Activated CD8-positive, alpha-beta memory T cell treated with anti-CD3 and anti-CD28 coated beads, Interleukin-2, amount 50 U/mL, for 1 hour (primary cell): ENCODE results near the gene LRRC56.

Experiments used
- DNase-seq: peaks from one replicate; pipeline ENCODE4 v3.0.0-alpha.2; 2020; ENCODE audit errors: extremely low read depth

Gene LRRC56

DNA sequence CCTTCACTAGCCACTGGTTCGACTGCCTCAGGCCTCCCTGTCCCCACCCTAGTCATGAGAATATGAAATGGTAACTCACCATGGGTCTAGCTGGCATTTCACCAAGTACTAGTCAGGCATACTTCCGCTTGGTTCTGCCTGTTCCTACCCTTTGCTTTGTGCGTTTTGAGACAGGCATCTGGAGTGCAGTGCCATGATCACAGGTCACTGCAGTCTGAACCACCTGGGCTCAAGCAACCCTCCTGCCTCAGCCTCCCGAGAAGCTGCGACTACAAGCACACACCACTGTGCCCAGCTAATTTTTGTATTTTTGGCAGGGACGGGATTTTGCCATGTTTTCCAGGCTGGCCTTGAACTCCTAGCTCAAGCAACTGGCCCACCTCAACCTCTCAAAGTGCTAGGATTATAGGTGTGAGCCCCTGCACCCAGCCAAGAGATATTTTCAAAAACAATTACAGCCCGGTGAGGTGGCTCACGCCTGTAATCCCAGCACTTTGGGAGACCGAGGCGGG lies 16.1 kb upstream of the LRRC56 start:
- DNase-seq, result no peak

DNA sequence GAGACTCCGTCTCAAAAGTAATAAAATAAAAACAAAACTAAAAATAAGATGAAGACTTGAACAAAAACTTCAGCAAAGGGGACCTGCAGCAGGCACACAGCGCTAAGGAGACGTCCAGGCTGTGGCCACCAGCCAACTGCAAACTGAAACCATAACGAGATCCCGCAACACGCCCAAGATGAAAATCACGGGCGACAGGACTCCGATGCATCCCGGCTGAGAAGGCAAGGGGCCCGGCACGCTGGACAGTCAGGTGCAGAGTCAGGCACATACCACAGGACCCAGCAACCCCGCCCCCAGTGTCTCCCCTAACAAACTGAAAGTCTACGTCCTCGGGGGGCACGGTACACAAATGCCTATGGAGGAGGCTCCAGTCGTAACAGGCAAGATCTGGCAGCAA lies 11.1 kb upstream of the LRRC56 start:
- DNase-seq, result no peak

DNA sequence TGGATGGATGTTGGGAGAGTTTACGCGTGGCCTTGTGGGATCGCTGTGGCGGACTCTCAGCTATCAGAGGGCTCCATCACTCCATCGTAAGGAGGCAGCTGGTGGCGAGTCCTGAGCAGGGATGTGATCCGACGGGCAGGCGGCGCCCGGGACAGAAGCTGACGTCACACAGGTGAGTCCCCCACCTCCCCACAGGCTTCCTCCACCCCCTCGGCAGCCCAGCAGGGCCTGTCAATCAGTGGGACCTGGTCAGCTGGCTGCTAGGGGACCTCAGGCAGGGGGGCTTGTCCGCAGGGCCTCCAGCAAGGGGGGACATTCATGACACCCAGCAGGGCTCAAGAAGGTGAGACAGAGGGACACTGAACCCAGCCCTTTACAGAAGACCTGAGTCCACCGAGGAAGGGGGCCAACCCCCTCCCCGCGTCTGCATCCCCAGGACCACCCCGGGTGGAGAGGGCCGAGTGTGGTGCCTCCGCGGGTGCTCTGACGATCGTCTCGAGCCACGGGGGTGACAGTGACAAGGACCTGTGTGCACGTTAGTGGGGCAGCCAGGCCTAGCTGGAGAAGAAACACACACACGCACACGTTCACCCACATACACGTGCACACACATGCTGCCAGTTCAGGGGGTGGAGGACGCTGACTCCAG lies 9.0 kb upstream of the LRRC56 start:
- no peak for DNase-seq

DNA sequence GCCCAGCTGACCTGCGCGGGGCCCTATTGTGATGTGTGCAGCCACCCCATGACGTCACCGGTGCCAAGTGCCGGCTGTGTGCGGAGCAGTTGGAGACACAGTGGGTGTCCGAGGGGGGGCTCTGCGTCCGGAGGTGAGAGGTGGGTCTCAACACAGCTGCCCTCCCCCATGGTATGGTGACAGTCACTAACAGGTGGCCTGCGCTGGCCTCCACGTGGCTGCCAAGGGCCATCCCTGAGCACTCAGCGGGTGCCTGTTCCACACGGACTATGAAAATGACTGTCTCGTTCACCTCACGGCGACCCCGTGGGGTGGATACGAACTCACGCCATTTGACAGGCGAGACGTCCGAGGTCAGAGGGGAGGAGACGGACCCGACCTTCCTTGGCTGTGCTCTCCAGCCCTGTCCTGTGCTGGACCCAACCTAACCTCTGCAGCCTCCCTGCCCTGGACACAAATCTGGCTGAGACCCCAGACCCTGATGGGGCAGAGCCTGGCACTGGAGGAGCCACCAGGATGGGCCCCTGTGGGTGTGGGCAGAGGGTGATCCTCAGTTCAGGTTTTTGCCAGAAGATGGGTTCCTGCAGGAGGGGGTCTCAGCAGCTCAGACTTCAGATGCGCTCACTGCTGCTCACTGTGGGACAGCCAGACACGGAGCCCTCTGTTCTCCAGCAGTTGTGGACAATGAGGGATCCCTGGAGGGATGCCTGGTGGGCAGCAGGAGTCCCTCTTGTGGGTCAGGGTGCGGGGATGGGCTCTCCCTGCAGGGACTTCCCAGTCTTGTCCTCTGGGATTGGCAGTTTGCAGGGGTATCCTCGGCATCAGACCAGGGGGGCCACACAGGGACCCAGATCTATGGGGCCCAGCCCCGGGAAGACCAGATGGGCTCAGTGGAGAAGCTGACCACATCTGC lies 8.3 kb upstream of the LRRC56 start:
- no peak for DNase-seq

DNA sequence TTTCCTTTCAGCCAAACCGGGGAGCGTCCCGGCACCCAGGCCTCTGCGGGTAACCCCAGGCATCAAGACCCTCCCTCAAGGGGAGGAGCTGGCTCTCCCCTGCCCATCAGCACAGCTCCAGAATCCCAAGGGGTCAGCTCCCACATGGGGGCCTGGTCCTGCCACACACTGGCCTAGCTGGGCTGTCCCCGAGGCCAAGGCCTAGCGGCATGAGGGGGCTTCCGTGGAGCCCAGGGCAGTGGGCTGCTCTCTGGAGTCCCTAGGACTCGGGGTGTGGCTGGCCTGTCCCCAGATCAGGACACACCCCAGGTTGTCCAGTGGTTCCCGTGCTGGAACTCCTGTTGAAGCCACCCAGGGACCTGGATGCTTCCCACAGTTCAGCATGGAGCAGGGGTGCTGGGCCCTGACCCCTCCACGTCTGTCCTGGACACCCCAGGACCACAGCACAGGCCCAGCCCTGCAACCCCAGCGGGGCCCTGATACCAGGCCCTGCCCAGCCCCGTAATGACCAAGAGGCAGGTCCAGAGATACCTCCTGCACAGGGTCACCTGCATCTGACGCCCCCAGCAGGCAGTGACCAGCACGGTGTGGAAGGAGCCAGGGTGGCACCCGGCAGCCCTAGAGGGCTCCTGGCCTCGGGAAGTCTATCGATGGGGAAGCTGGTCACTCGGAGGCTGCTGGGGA lies 7.5 kb upstream of the LRRC56 start:
- no peak for DNase-seq

DNA sequence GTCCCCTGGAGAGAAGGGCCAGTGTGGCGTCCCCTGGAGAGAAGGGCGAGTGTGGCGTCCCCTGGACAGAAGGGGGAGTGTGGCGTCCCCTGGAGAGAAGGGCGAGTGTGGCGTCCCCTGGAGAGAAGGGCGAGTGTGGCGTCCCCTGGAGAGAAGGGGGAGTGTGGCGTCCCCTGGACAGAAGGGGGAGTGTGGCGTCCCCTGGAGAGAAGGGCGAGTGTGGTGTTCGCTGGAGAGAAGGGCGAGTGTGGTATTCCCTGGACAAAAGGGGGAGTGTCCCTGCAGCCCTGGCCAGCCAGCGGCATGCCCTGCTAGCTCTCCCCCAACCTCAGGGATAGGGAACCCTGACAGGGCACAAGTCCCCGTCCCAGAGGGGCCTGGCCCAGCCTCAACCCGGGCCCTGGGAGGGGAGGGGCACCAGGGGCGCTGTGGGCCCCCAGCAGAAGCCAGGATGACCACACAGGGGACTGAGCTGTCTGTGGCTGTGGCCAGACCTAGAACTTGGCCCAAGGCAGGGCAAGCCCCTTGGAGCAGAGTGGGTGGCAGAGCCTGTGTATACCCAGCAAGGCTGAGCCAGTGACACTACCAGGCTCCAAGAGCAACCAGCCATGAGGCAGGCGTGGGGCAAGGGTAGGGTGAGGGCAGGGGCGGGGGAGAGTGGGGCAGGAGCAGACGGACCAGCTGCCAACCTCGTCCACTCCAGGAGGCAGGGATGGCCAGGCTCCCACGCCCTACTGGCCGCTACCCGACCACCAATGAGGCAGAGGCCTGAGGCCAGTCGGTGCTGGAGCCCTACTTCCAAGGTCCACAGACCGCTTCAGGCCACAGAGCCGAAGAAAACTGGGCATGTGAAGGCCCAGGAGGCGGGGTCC lies 6.1 kb upstream of the LRRC56 start:
- DNase-seq, result no peak

DNA sequence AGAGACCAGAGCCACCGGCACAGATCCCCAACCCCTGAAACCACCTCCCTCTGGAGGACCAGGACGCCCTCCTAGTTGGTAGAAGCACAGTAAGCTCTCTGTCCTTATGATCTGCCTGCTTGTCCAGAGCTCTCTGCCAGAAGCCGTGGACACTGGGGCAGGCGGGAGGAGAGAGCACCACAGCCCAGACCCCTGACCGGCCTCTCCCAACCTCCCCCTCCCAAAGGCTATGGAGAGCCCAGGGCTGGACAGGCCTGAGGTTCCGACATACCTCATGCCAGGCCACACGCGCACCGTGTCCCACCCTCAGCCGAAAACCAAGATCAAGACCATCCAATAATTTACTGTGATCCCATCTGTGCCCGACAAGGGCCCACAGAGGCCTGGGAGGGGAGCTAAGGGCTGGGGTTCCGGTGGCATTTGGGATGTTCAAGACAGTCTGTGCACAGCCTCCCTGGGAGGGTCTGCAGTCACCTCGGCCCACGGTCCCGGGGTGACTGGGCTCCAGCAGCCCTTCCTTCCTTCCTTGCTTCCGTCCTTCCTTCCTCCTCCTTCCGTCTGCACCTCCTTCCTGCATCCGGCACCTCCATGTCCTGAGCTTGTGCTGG lies 5.3 kb upstream of the LRRC56 start:
- no peak for DNase-seq

DNA sequence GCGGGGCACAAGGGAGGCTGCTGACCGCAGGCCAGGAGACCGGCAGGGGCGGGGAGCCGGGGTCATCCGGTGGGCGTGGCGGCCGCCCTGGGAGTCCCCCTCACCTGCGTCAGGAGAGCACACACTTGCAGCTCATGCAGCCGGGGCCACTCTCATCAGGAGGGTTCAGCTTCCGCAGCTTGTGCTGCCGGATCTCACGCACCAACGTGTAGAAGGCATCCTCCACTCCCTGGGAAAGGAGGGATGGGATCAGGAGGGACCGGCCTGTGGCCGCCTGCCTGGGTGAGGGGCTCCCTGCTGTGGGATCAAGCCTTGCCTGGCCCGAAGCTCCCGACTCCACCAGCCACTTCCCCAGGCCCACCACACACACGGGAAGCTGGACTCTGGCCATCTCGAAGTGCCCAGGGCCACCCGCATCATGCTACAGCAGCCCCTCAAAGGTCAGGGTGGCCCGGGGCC lies 4.8 kb upstream of the LRRC56 start:
- DNase-seq, result no peak

DNA sequence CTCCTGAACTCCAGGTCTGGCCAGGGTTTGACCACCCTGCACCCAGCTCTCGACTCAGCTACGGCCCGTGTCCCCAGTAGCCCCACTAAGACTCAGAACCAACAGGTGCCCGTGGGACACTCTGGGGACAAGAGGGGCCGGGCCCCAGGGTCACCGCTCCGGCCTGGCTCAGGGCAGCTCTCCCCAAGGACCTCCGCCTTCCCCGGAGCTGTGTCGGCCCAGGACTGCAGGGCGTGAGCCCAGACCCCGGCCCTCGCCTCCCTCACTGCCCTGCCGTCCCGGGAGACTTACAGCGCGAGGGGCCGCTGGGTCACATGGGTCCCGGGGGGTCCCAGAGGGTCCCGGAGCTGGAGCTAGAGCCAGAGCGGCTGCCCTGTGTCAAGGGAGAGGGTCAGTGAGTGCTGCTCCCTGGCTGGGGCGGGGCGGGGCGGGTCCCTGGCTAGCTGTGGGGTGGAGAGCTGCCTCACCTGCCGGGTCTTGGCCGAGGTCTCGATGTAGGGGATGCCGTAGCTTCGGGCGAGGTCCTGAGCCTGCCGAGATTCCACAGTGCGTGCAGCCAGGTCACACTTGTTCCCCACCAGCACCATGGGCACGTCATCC lies 4.2 kb upstream of the LRRC56 start:
- no peak for DNase-seq

DNA sequence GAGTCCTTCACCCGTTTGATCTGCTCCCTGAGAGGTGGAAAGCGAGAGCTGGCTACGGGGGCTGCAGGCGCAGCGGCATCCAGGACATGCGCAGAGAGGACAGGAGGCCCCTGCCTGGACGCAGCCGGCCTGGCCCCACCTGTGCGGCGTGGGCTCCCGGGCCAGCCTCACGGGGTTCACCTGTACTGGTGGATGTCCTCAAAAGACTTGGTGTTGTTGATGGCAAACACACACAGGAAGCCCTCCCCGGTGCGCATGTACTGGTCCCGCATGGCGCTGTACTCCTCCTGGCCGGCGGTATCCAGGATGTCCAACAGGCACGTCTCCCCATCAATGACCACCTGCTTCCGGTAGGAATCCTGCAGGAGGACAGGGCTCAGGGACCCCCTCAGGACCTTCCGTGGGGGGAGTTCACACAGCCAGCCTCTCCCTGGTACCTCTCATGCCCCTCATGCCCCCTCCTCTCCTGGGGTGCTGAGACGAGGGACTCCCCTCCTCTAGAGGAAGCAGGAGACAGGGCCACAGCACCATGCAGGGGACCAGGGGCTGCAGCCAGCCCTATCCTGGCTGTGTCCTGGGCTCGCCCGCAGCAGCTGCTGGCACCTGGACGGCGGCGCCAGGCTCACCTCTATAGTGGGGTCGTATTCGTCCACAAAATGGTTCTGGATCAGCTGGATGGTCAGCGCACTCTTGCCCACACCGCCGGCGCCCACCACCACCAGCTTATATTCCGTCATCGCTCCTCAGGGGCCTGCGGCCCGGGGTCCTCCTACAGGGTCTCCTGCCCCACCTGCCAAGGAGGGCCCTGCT lies 3.5 kb upstream of the LRRC56 start:
- DNase-seq, result no peak

DNA sequence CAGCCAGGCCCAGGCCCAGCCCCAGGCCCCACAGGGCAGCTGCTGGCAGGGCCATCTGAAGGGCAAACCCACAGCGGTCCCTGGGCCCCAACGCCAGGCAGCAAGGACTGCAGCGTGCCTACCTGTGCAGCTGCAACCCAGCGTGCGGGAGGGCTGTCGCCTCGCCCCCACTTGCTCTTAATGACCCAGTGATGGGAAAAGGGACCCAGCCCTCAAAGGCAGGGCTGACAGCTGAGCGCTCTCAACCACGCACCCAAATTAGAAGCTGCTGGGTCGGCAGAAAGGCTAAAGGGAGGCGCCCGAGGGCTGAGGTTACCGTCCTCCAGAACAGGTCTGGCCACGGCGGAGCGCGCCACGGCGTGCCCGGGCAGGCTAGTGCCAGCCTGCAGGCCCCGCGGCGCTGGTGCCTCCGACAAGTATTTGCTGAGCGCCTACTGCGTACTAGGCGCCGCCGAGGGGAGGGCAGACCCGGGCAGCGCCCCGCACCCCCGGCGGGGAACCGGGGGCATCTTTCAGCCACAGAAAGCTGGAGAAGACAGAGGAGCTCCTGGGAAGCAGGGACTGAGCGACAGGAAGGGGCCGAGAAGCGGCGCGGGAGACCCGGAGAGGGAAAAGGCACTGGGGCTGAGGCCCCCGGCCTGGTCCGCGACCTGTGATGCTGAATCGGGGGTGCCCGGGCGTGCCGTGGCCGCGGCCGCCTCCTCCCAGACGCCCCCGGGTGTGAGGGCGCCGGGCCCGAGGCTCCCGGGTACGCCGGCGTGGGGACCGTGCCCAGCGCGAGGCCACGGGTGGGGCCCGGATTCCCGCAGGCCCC lies 2.7 kb upstream of the LRRC56 start:
- no peak for DNase-seq

DNA sequence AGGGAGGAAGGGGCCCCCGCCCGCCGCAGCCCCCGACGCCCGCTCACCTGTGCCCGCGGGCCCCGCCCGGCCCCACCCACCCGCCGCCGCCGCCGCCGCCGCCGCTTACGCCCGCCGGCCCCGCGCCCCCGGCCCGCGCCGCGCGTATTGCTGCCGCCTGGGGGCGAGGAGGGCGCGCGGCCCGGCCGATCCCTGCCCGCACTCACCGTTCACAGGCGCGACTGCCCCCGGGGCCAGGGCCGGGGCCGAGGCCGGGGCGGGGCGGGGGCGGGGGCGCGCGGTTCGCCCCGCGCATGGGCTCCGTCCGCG lies 2.2 kb upstream of the LRRC56 start:
- no peak for DNase-seq

DNA sequence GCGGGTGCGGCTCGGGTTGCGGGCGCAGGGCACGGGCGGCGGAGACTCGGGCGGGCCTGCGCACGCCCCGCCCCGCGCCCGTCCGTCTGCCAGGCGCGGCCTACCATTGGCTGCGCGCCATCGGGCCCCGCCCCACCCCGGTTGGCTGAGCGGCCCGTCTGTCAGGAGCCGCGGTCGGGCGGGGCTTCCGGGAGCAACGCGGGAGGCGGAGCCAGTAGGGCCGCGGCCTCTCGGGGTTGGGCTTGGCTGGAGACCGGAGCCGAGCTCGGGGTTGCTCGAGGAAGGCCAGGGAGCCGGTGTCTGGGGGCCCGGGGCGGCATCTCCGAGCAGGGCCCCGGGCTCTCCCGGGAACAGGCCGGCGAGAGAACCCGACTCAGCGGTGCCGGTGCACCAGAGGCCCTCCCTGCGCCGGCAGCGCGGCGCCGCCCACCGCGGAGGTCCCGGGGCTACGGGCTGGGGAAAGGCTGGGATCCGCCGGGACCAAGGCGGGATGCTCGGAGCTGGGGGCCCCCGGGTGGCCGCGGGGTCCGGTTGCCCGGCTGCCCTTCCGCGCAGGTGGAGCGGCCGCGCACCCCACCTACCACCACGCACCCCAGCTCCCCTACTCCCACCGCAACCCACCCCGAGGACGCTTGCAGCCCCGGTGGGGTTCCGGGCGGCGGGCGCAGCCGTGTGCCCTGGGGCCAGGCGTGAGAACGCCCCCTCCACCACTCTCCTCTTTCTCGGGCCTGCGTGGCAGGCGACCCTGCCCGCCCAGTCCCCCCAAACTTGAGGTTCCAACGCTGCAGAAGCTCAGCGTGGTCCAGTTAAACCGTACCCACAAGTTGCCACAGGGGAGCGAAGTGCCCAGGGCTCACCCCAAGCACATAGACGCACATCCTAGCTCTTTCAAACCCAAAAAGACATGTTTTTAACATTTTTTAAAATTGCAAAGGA lies 1.5 kb upstream of the LRRC56 start, which contains the start of gene HRAS:
HRAS (minus strand) TSS at position 58 of the 936 bp plus-strand sequence.
- peak; percentile 82 for DNase-seq

DNA sequence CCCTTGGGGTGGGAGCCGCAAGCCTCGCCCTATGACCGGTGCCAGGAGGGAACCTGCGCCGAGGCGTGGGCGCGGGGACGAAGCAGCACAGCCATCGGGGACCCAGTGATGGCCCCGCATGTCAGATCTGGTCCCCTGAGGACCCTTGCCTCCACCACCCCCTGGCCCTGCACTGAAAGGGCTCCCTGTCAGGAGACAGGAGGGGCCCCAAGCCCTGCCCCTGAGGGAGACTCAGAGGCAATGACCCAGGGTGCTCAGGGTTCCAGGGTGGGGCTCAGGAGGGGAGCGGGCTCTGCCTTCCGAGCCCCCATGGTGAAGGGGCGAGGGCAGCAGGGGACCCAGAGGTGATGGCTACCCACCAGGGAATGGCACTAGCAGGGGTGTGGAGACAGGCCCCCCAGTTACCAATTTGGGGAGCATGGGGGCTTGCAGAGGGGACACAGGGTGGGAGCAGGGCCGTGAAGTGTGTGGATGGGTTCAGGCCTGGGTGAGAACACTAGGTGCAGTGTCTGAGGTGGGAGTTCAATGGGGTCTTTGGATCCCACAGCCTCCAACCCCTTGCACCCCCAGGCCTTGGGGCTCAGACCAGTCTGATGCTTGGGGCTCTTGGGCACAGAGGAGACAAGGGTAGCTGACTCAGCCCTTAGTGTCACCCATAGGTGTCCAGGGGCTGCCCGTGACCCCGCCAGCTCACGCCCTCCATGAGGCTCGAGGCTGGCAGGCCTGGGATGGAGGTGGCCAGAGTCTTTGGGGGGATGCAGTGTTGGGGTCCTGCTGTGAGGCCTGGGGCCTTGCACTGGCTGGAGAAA lies 499 bp downstream of the LRRC56 start:
- no peak for DNase-seq

DNA sequence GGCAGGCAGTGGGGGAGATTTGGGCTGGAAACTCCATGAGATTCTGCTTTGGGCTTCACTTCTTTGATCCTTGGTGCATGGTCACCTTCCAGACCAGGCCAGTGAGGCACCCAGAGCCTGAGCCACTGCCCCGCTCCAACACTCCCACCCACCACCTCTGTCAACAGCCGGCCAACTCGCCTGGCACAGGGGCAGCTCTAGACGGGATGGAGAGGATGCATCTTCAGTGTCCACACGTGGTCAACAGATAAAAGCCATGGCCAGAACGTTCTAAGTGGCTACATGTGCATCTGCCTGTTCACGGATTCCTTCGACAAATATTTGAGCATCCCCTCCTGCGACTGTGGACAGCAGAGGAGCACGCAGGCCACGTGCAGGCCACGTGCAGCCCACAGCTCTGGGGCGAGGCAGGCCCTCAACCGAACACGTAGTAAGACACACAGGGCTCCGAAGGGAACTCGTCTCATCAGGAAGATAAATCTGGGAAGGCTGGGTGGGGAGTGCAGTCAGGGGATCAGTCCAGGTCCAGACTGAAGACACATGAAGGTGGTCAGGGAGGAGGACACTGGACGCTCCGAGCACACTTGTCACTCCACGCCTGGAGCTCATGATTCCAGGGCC lies 1.2 kb downstream of the LRRC56 start:
- DNase-seq, result no peak

DNA sequence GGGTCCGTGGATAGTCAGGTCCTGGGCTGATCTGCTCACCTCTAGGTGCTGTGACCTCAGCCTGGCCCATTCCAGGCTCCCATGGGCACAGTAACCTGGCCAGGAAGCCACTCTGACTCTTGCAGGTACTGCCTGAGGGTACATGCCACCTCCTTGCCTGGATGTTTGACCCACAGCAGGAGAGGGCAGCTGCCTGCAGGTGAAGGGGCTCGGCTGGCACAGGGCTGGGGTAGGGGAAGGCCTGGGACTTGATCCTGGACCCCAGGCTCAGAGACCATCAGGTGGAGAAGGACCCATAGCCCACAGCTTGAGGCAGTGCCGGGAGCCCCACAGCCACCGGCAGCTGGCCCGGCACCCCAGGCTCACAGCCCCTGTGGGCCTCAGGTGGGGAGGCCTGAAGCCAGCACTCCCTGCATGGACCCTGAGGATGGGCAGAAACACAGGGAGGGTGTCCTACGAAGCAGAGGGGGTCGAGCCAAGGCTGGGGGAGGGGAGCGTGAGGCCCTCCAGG lies 2.7 kb downstream of the LRRC56 start:
- no peak for DNase-seq
